GM12873 (cell line): ENCODE measurements around the gene CAPZB.

Experiments used
- CTCF ChIP-seq: IDR thresholded peaks from 2 replicates; pipeline ENCODE4 v1.5.1; 2012; ENCODE audit warnings: low read depth, mild to moderate bottlenecking, moderate library complexity, low read length, control low read depth; ENCODE audit not compliant: insufficient read depth; ENCODE audit errors: missing control alignments

Gene CAPZB

DNA sequence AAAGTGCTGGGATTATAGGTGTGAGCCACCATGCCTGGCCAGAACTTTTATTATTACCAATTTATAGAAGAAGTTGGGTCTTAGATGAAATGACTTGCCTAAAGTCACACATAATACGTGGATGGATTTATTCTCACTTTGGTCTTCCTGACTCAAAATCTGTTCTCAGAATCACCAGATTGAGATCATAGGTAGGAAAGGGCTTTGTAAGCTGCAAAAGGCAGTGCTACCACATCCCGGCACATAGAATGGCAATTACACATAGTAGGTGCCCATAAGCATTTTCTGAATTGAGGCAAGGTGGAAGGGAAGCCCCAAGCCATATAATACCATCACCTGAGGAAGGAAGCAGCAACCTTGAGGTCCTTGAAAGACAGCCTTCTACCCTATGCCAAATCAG is 8.2 kb upstream of the CAPZB start:
- no peak for TF ChIP-seq CTCF

GRCh38 chr1:19489996-19490395 is 4.7 kb upstream of the CAPZB start:
- TF ChIP-seq CTCF, result no peak

- no peak for TF ChIP-seq CTCF
Measured at GRCh38 chr1:19488136-19488535, 2.8 kb upstream of the CAPZB start.

DNA sequence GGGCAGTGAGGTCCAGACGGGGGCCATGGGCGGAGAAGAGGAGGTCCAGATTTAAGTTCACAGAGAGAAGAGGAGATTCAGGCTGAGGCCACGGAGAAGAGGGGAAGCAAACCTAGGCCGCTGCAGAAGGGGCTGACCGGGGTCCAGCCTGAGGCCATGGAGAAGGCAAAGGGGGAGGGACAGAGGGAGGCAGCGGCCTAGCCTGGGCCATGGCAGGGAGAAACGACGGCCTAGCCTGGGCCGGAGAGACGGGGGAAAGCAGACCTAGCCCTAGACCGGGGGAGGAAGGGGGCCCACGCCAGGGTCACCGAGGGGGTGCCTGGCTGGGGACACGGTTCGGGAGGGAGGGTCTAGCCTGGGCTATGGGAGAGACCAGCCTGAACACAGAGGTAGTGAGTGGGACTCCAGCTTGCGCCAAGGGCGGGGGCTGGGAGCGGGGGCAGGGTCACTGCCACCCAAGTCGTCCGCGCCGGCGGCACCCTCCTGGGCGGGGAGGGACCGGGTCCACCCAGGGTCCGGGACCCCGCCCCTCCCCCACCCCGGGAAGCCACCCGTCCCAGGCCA is 459 bp downstream of the CAPZB start:
- no peak for TF ChIP-seq CTCF

DNA sequence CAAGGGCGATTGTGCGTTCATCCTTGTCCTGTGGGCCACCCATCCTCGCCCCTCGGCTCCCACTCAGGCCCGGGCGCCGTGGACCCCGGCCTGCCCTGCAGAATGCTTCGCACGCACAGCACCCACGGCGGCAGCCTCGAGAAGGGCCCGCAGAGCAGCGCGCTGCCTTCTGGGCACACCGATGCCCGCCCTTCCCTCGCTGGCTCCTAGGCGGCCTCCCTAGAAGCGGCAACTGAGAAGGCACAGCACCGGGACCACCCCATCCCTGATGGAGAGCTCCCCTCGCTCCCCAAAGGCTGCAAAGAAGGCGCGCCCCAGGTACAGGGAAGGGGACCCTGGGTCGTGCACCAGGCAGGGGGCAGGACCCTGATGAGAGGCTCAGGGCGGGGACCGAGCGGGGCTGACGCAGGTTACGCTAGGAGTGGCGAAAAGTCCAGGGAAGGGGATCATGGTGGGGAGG is 971 bp downstream of the CAPZB start:
- no peak for TF ChIP-seq CTCF

GRCh38 chr1:19483691-19484090 is 1.6 kb downstream of the CAPZB start:
- TF ChIP-seq CTCF, result no peak

DNA sequence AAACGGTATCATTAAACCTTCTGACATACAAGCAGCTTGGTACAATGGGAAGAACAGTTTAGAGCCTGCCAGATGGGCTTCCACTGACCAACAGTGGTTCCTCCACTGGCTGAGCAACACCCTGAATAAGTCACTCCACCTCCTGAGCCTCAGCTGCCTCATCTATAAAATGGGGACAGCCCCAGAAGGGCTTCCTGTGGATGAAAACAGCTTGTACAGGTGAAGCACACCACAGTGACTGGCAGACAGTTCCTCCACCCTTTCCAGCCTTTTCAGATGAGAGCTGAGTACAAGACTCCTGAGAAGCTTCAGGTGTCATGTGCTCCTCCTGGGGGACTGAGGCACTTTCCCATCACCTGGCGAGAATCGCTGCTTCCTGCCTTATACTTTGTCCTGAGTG is 2.1 kb downstream of the CAPZB start:
- TF ChIP-seq CTCF, result no peak
